ENCODE measurements around the gene SSBP3. TPM values are rescaled to one million over a fixed set of nuclear protein-coding genes. Genes with fewer than 3 reads are reported as not detected.

The SSBP3 gene
- total RNA-seq, 1 donor from 2014 or later, result 70.7 TPM

GRCh38 chr1:54355931-54356679 is 50.1 kb downstream of the SSBP3 start:
- H3K27me3 ChIP-seq, result no peaks in the 10 kb centered on the region
- H3K27ac ChIP-seq, result no peak overlapping the region
- H3K9me3 ChIP-seq, result no peaks in the 10 kb centered on the region
- no peak for DNase-seq (ENCODE audit: extremely low spot score in 2 of 2)
- TF ChIP-seq POLR2A (IDR thresholded peaks at IDR 0.05) (no peak), CTCF (IDR thresholded peaks at IDR 0.05) (no peak), POLR2AphosphoS5 (IDR thresholded peaks at IDR 0.05; ENCODE audit: insufficient read depth in 1 of 2, low read depth in 1 of 2) (no peak)
- no peaks in the 10 kb centered on the region for H3K36me3 ChIP-seq
- H3K4me1 ChIP-seq, result peaks cover 82% of the 10 kb centered on the region
- no peak overlapping the region for H3K4me3 ChIP-seq
- intact Hi-C loops (cut with DNase I), result no loop called here

DNA sequence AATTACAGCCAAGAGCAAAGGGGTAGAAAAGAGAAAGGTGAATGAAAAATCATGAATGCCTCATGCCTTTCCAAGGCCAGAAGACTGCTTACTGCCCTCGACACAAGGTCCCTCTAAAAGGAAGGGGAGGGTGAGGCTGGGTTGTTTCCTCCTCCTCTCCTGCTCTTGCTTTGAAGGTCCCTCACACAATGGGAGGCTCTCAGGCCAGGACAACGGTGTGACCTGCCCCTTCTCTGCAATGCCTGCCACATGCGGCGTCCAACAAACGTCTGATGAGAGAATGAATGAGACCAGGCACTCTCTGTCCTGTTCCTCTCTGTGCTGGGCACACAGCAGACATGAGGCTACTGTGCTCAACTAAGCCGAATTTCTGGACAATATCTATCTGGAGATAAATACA is 51.3 kb downstream of the SSBP3 start:
- intact Hi-C loops (cut with DNase I), result no loop called here
- no peak overlapping the region for H3K4me3 ChIP-seq
- no peaks in the 10 kb centered on the region for H3K9me3 ChIP-seq
- TF ChIP-seq POLR2AphosphoS5 (IDR thresholded peaks at IDR 0.05; ENCODE audit: insufficient read depth in 1 of 2, low read depth in 1 of 2) (no peak), POLR2A (IDR thresholded peaks at IDR 0.05) (no peak)
- no peak for DNase-seq (ENCODE audit: extremely low spot score in 2 of 2)
- no peak overlapping the region for H3K27ac ChIP-seq
- no peaks in the 10 kb centered on the region for H3K36me3 ChIP-seq
- H3K27me3 ChIP-seq, result no peaks in the 10 kb centered on the region
- H3K4me1 ChIP-seq, result peaks cover 86% of the 10 kb centered on the region

GRCh38 chr1:54353959-54354358 is 52.2 kb downstream of the SSBP3 start:
- intact Hi-C loops (cut with DNase I), result no loop called here
- Histone ChIP-seq H3K27ac (no peak overlapping the region), H3K36me3 (no peaks in the 10 kb centered on the region), H3K9me3 (no peaks in the 10 kb centered on the region), H3K4me3 (no peak overlapping the region), H3K27me3 (no peaks in the 10 kb centered on the region), H3K4me1 (peaks cover 86% of the 10 kb centered on the region)
- DNase-seq (ENCODE audit: extremely low spot score in 2 of 2), result no peak
- no peak for TF ChIP-seq POLR2A (IDR thresholded peaks at IDR 0.05)

DNA sequence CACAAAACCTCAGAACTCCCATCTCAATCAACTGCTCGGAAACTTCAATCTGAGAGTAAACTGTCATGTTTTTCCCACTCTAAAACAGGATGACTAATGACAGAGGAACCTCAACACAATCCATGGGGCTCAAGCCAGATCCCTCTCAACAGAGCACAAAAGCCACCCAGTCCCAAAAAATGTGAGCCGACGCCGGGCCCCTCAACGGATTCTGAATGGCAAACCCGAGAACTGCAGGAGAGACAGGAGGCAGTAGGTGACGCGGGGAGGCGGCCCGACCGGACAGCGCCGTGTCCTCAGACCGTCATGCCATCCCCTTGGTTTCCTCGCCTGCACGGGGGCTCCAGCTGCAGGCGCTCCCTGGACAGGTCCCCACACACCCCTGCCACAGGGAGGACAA is 53.4 kb downstream of the SSBP3 start:
- intact Hi-C loops (cut with DNase I), result no loop called here
- Histone ChIP-seq H3K4me3 (no peak overlapping the region), H3K36me3 (no peaks in the 10 kb centered on the region), H3K27me3 (no peaks in the 10 kb centered on the region), H3K9me3 (no peaks in the 10 kb centered on the region), H3K4me1 (peaks cover 85% of the 10 kb centered on the region), H3K27ac (no peak overlapping the region)
- TF ChIP-seq POLR2A (IDR thresholded peaks at IDR 0.05), result no peak
- no peak for DNase-seq (ENCODE audit: extremely low spot score in 2 of 2)

- TF ChIP-seq POLR2AphosphoS5 (IDR thresholded peaks at IDR 0.05; ENCODE audit: insufficient read depth in 1 of 2, low read depth in 1 of 2), result no peak
- TF ChIP-seq POLR2A (IDR thresholded peaks at IDR 0.05), result no peak
- TF ChIP-seq CTCF (IDR thresholded peaks at IDR 0.05), result no peak
- intact Hi-C loops (cut with DNase I), result no loop called here
- no peak overlapping the region for H3K4me3 ChIP-seq
Observed at GRCh38 chr1:54350360-54350759, 55.8 kb downstream of the SSBP3 start.

DNA sequence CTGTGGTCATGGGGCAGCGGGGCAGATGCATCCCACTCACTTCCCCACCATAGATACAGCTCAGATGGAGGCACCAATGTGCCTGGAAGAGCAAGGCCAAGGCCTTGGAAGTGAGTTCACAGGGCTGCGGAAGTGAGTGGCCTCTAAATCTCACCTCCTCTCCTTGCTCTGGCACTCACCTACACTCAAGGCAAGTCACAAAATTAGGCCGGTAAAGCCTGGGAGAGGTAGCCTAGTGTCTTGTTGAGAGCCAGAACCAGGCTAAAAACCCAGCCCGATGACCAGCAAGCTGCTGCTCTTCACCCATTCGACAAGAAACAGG is 57.5 kb downstream of the SSBP3 start:
- no peak for DNase-seq (ENCODE audit: extremely low spot score in 2 of 2)
- peaks cover 50% of the 10 kb centered on the region for H3K4me1 ChIP-seq
- intact Hi-C loops (cut with DNase I), result no loop called here
- TF ChIP-seq CTCF (IDR thresholded peaks at IDR 0.05) (no peak), POLR2A (IDR thresholded peaks at IDR 0.05) (no peak), POLR2AphosphoS5 (IDR thresholded peaks at IDR 0.05; ENCODE audit: insufficient read depth in 1 of 2, low read depth in 1 of 2) (no peak)
- H3K27ac ChIP-seq, result no peak overlapping the region
- H3K9me3 ChIP-seq, result no peaks in the 10 kb centered on the region
- no peak overlapping the region for H3K4me3 ChIP-seq
- H3K36me3 ChIP-seq, result no peaks in the 10 kb centered on the region
- no peaks in the 10 kb centered on the region for H3K27me3 ChIP-seq

More at GRCh38 chr1:54350360-54350759, 55.8 kb downstream of the SSBP3 start:
- H3K27ac ChIP-seq, result no peak overlapping the region
- H3K4me1 ChIP-seq, result peaks cover 62% of the 10 kb centered on the region
- no peaks in the 10 kb centered on the region for H3K27me3 ChIP-seq
- no peaks in the 10 kb centered on the region for H3K9me3 ChIP-seq
- H3K36me3 ChIP-seq, result no peaks in the 10 kb centered on the region
- no peak for DNase-seq (ENCODE audit: extremely low spot score in 2 of 2)
